Gastrocnemius medialis (tissue), 4 donors: ENCODE results near the gene LRP1. TPM values are rescaled to one million over a fixed set of nuclear protein-coding genes. Genes with fewer than 3 reads are reported as not detected.

Experiments
- ATAC-seq, 2 donors: fragments of 150-250 bp; one replicate each; pipeline ENCODE4 v1.9.1; 2016
- DNase-seq, 2 donors: peaks; one replicate each; pipeline ENCODE4 v3.0.0-alpha.2; 2019
- H3K27ac ChIP-seq, 4 donors: fragments of 200-600 bp; sonication (generic); 1 replicate in 1 of 4; 2 replicates in 3 of 4; pipeline ENCODE4 v1.5.1; 2016 to 2018; ENCODE audit warnings: mild to moderate bottlenecking in 2 of 4, moderate library complexity in 1 of 4
- H3K27me3 ChIP-seq, 3 donors: fragments of 200-600 bp; sonication (generic) in 2 of 3; 1 replicate in 1 of 3; 2 replicates in 2 of 3; pipeline versions ENCODE4 v1.5.1 to v1.6.0; 2016 to 2019; ENCODE audit warnings: mild to moderate bottlenecking in 1 of 3, moderate library complexity in 1 of 3
- H3K36me3 ChIP-seq, 2 donors: fragments of 200-600 bp; sonication (generic) in 1 of 2; one replicate each; pipeline ENCODE4 v1.5.1; 2017 to 2018
- H3K4me1 ChIP-seq, 2 donors: fragments of 200-600 bp; sonication (generic) in 1 of 2; one replicate each; pipeline ENCODE4 v1.5.1; 2016 to 2017; ENCODE audit warnings: mild to moderate bottlenecking in 2 of 2
- H3K4me3 ChIP-seq, 4 donors: fragments of 200-600 bp; sonication (generic) in 3 of 4; 1 replicate in 1 of 4; 2 replicates in 3 of 4; pipeline ENCODE4 v1.5.1; 2016 to 2019; ENCODE audit warnings: mild to moderate bottlenecking in 2 of 4
- H3K9me3 ChIP-seq, 3 donors: fragments of 200-600 bp; sonication (generic) in 2 of 3; 1 replicate in 1 of 3; 2 replicates in 2 of 3; pipeline ENCODE4 v1.5.1; 2016 to 2019
- CTCF ChIP-seq, 5 experiments: fragments of 450-650 bp in 3 of 5; fragments of 200-600 bp in 2 of 5; sonication (generic) in 2 of 5; IDR thresholded peaks in 4 of 5; conservative IDR thresholded peaks in 1 of 5; 1 replicate in 4 of 5; 2 replicates in 1 of 5; pipeline ENCODE4 v1.5.1; 2016 to 2019; ENCODE audit warnings: antibody characterized with exemption in 5 of 5, mild to moderate bottlenecking in 3 of 5, moderate library complexity in 3 of 5
- POLR2A ChIP-seq, 2 donors: fragments of 450-650 bp; IDR thresholded peaks; one replicate each; pipeline ENCODE4 v1.6.1; 2017; ENCODE audit warnings: antibody characterized with exemption in 2 of 2, mild to moderate bottlenecking in 2 of 2, moderate library complexity in 2 of 2
- in situ Hi-C, 4 donors: fragments of 200-750 bp; cut with MboI; loops; one replicate each; pipeline versions ENCODE4 v1.15.0 to v1.8.0; 2017; ENCODE audit warnings: low sequenced_read_pairs in 4 of 4
- intact Hi-C: fragments of 100-400 bp; cut with DNase I; formaldehyde crosslinking; loops from one replicate; pipeline ENCODE4 v1.15.1; 2023; ENCODE audit warnings: low total_unique reads
- total RNA-seq, 4 donors: library from RNA; depleted of rRNA; stranded (reverse); fragments of >200 nt; gene quantifications; one replicate each; pipeline versions ENCODE4 v1.1.0 to v1.2.3, GENCODE V29; 2016

LRP1 gene
- total RNA-seq, 4 donors from 2014 or later = 26.1 to 53.5 (median 49.8) TPM

- Histone ChIP-seq H3K27ac (no peak overlapping the region), H3K4me1 (peaks cover 0 to 8% of the 10 kb centered on the region in 2 donors), H3K4me3 (no peak overlapping the region), H3K9me3 (no peaks in the 10 kb centered on the region), H3K27me3 (no peaks in the 10 kb centered on the region), H3K36me3 (no peaks in the 10 kb centered on the region)
- in situ Hi-C loops (no loop called here), intact Hi-C loops (no loop called here)
- TF ChIP-seq CTCF (IDR thresholded peaks at IDR 0.05 in 4 of 5, conservative IDR thresholded peaks at IDR 0.05 in 1 of 5) (no peak), POLR2A (IDR thresholded peaks at IDR 0.05) (no peak)
- no peak for DNase-seq
- no peak for ATAC-seq
Observed at GRCh38 chr12:57105011-57105753, 23.1 kb upstream of the LRP1 start.

GRCh38 chr12:57106021-57106708 lies 22.1 kb upstream of the LRP1 start:
- H3K4me3 ChIP-seq = no peak overlapping the region
- in situ Hi-C loops = no loop called here
- H3K36me3 ChIP-seq = no peaks in the 10 kb centered on the region
- H3K9me3 ChIP-seq = no peaks in the 10 kb centered on the region
- no peak for TF ChIP-seq CTCF (IDR thresholded peaks at IDR 0.05 in 4 of 5, conservative IDR thresholded peaks at IDR 0.05 in 1 of 5)
- TF ChIP-seq POLR2A (IDR thresholded peaks at IDR 0.05) = no peak
- H3K4me1 ChIP-seq = peaks cover 0 to 8% of the 10 kb centered on the region in 2 donors
- H3K27ac ChIP-seq = no peak overlapping the region
- intact Hi-C loops = no loop called here
- no peak for ATAC-seq
- no peak for DNase-seq
- H3K27me3 ChIP-seq = no peaks in the 10 kb centered on the region

- ATAC-seq = no peak
- no peak overlapping the region for H3K4me3 ChIP-seq
- intact Hi-C loops = no loop called here
- H3K36me3 ChIP-seq = no peaks in the 10 kb centered on the region
- no peaks in the 10 kb centered on the region for H3K9me3 ChIP-seq
- in situ Hi-C loops = no loop called here
- TF ChIP-seq CTCF (IDR thresholded peaks at IDR 0.05 in 4 of 5, conservative IDR thresholded peaks at IDR 0.05 in 1 of 5) = no peak
- no peak for TF ChIP-seq POLR2A (IDR thresholded peaks at IDR 0.05)
- no peaks in the 10 kb centered on the region for H3K27me3 ChIP-seq
- H3K4me1 ChIP-seq = peaks cover 9 to 14% of the 10 kb centered on the region in 2 donors
- H3K27ac ChIP-seq = no peak overlapping the region
- DNase-seq = no peak
Observed at GRCh38 chr12:57107456-57108155, 20.7 kb upstream of the LRP1 start.

- peaks cover 9 to 15% of the 10 kb centered on the region in 2 donors for H3K4me1 ChIP-seq
- H3K27me3 ChIP-seq = no peaks in the 10 kb centered on the region
- ATAC-seq (no peak), DNase-seq (no peak)
- no peaks in the 10 kb centered on the region for H3K9me3 ChIP-seq
- H3K36me3 ChIP-seq = no peaks in the 10 kb centered on the region
- TF ChIP-seq POLR2A (IDR thresholded peaks at IDR 0.05) (no peak), CTCF (IDR thresholded peaks at IDR 0.05 in 4 of 5, conservative IDR thresholded peaks at IDR 0.05 in 1 of 5) (no peak)
- in situ Hi-C loops (loop anchor here (5.0 to 10.0 kb wide), 2 partner anchors 42 to 45 kb away; no protein-coding TSS in a partner anchor), intact Hi-C loops (loop anchor here (5.0 kb wide), 2 partner anchors 102 to 352 kb away; partner anchors contain the start of gene ZBTB39)
- H3K4me3 ChIP-seq = peak overlapping the region; percentile 58 to 68 (median 64)
- peak overlapping the region; percentile 87 to 94 (median 93) for H3K27ac ChIP-seq
Observed at GRCh38 chr12:57109207-57110103, 18.8 kb upstream of the LRP1 start.
